AG09309 (cell line): ENCODE results near the gene IFNGR1.
"Not testable (repeated sequence)": the region's sequence is repeated elsewhere in the genome, so short reads cannot be mapped to it uniquely, and the experiment has no call there.

Source experiments
- DNase-seq: peaks from one replicate; pipeline ENCODE4 v3.0.0-alpha.2; 2010; ENCODE audit warnings: low read depth
- H3K4me3 ChIP-seq: 2 replicates; pipeline ENCODE4 v1.5.1; 2011; ENCODE audit warnings: mild to moderate bottlenecking, low read depth, low read length, moderate library complexity; ENCODE audit not compliant: control insufficient read depth
- CTCF ChIP-seq: IDR thresholded peaks from 2 replicates; pipeline ENCODE4 v1.5.1; 2011; ENCODE audit warnings: mild to moderate bottlenecking, low read depth, low read length, inconsistent platforms; ENCODE audit not compliant: insufficient read depth, control insufficient read depth; ENCODE audit errors: missing control alignments

The IFNGR1 gene

GRCh38 chr6:137216106-137216505, 3.1 kb downstream of the IFNGR1 start:
- DNase-seq, result no peak
- H3K4me3 ChIP-seq, result no peak overlapping the region
- no peak for TF ChIP-seq CTCF

DNA sequence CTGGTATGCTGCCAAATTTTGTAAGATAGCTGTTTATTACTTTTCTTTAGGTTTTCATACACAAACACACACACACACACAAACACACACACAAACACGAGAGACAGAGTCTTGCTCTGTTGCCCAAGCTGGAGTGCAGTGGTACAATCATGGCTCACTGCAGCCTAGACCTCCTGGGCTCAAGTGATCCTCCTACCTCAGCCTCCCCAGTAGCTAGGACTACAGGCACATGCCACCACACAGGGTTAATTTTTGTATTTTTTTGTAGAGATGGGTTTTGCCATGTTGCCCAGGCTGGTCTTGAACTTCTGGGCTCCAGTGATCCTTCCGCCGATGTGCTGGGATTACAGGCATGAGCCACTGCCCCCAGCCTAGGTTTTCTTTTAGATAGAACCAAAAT, 3.6 kb downstream of the IFNGR1 start:
- not testable (repeated sequence) for DNase-seq, H3K4me3 ChIP-seq

DNA sequence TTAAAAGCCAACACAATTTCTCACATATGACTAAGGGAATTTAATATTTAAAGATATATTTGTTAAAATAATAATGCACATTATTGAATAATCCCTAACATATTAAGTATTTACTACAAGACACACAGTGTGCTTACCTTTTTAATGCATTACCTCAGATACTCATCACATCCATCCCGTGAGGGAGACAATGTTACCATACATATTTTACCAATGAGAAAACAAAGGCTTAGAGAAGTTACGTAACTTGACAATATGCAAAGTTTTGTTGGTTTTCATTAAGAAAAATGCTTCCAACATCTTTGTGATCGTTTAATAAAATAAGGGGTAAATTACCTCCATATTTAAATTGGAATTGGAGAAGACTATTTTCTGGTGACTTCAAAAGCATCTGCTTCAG, 4.3 kb downstream of the IFNGR1 start:
- no peak for DNase-seq
- TF ChIP-seq CTCF, result no peak
- no peak overlapping the region for H3K4me3 ChIP-seq

DNA sequence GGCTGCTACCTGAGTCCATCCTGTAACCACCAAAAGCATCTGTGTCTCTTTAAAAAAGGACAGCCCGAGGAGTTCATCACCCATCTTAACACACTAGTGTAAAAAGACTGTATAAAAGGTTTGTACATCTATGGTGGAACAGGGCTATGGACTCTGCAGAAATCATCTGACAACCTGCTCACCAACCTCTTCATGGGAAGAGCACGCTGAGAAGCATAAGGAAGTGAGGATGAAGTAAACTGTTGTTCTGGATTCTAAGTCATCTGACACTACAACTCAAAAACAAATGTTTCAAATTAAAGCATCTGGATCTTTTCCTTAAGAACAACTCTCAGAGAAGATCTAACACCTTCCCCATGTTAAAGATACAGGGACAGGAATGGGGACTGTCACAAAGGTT, 5.4 kb downstream of the IFNGR1 start:
- H3K4me3 ChIP-seq, result no peak overlapping the region
- DNase-seq, result no peak
- TF ChIP-seq CTCF, result no peak

DNA sequence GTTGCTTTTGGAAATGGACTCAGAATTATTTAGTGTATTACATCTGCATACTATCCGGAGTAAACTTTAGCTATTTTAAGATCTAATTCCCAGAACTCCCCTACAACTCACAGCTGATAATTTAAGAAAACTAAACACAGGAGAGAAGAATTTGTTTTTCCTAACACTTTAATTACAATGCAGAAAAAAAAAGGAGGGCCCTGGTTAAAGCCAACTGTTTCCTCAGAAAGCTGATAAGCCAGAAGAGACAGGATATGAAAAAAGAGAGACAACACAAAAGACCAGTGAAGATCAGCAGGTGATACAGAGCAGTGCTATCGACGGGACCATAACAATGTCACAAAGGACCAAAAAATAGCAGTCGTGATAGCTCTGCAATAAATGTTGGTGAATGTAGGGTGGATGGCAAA, 5.8 kb downstream of the IFNGR1 start:
- H3K4me3 ChIP-seq, result no peak overlapping the region
- TF ChIP-seq CTCF, result no peak
- DNase-seq, result no peak

DNA sequence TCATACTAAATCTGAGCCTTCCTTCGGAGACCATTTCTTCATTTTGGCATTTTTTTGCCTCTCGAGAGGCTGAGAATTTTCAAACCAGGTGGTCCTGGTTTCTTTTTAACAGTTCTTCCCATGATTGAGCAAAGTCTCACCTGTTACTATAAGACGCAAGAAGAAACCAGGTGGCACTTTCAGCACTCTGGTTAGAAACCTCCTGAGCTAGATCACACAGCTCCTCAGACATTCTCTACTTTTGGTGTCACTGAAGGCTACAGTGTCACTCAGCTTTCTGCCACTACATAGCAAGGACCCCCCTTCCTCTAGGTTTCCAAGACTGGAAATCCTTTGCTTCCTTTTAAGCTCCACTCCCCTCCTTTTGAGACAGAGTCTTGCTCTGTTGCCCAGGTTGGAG, 7.3 kb downstream of the IFNGR1 start:
- H3K4me3 ChIP-seq, result no peak overlapping the region
- no peak for TF ChIP-seq CTCF
- DNase-seq, result no peak

DNA sequence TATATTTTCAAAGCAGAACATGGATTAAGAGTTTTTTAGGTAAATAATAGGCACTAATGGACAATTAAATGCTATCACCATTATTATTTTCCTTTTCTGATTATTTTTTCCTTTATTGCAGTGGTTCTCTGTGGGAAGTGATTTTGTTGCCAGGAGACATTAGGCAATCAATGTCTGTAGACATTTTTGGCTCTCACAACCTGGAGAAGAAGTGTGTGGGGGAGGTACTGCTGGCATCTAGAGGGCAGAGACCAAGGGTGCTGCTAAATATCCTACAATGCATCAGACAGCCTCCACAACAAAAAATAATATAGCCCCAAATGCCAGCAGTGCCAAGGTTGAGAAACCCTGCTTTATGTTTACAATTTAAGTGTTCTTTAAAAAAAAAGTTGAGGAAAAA, 8.3 kb downstream of the IFNGR1 start:
- TF ChIP-seq CTCF, result no peak
- no peak for DNase-seq
- no peak overlapping the region for H3K4me3 ChIP-seq
